Stimulated activated naive CD8-positive, alpha-beta T cell treated with anti-CD3 and anti-CD28 coated beads, Interleukin-15, Interleukin-2, amounts not matched to agents 100 ng/mL and 50 ng/mL, for 24 hours (primary cell): ENCODE results near the gene CNBP.
A peak's percentile ranks its signal among the peaks of the same experiment; 100 is the strongest.

Experiments
- H3K27ac Mint-ChIP-seq: one replicate; pipeline ENCODE4 v1.8.0; 2021; ENCODE audit warnings: mild to moderate bottlenecking, mixed read lengths
- H3K27me3 Mint-ChIP-seq: one replicate; pipeline ENCODE4 v1.8.0; 2021; ENCODE audit warnings: mixed read lengths
- H3K36me3 Mint-ChIP-seq: one replicate; pipeline ENCODE4 v1.8.0; 2021; ENCODE audit warnings: low read depth, mixed read lengths
- H3K4me1 Mint-ChIP-seq: one replicate; pipeline ENCODE4 v1.8.0; 2021; ENCODE audit warnings: low read depth, mixed read lengths
- H3K4me3 Mint-ChIP-seq: one replicate; pipeline ENCODE4 v1.8.0; 2021; ENCODE audit warnings: mild to moderate bottlenecking, mixed read lengths
- H3K9me3 Mint-ChIP-seq: one replicate; pipeline ENCODE4 v1.8.0; 2021; ENCODE audit warnings: mixed read lengths

The CNBP gene

DNA sequence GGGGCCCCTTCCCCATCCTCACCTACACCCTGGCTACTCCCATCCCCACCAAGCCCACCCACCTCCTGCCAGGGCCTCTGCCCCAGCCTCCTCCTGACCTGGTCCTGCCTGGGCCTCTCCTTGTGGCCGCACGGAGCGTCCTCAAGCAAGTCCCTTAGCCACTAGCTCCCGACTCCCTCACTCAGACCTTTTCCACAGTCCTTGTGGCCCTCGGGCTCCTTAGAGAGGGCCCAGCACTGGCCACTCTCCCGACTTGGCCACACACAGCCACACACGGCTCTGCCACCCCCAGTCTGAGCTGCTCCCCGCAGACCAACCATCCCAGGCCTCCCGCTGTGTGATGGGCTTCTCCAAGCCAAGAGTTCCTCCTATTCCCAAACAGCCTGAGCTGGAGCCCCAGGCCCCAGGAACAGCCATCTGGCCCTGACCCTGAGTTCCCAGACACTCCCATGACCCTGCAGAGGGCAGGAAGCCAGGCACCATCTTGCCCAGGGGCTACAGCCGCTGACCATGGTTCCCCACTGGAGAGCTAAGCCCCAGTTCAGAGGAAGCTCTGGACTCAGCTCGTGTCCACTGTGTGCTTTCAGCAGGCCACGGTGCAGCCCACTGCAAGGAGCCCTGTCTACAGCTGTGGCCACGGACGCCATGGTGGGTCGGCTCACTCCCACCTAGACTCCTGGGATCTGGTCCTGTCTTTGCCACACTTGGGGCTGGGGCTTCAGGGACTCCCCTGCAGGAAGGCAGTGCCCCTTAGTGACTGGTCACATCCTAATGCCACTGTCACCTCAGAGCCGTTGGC is 55.1 kb downstream of the CNBP start:
- Mint-ChIP-seq H3K36me3 (peaks cover 35% of the 10 kb centered on the region), H3K27me3 (no peaks in the 10 kb centered on the region), H3K4me3 (no peak overlapping the region), H3K4me1 (peaks cover 15% of the 10 kb centered on the region), H3K27ac (no peak overlapping the region), H3K9me3 (no peaks in the 10 kb centered on the region)

- peak overlapping the region; percentile 54 for H3K27ac Mint-ChIP-seq
- peaks cover 22% of the 10 kb centered on the region for H3K36me3 Mint-ChIP-seq
- peaks cover 18% of the 10 kb centered on the region for H3K4me1 Mint-ChIP-seq
- no peak overlapping the region for H3K4me3 Mint-ChIP-seq
- no peaks in the 10 kb centered on the region for H3K9me3 Mint-ChIP-seq
- H3K27me3 Mint-ChIP-seq, result no peaks in the 10 kb centered on the region
Measured at GRCh38 chr3:129126726-129127280, 56.9 kb downstream of the CNBP start.

DNA sequence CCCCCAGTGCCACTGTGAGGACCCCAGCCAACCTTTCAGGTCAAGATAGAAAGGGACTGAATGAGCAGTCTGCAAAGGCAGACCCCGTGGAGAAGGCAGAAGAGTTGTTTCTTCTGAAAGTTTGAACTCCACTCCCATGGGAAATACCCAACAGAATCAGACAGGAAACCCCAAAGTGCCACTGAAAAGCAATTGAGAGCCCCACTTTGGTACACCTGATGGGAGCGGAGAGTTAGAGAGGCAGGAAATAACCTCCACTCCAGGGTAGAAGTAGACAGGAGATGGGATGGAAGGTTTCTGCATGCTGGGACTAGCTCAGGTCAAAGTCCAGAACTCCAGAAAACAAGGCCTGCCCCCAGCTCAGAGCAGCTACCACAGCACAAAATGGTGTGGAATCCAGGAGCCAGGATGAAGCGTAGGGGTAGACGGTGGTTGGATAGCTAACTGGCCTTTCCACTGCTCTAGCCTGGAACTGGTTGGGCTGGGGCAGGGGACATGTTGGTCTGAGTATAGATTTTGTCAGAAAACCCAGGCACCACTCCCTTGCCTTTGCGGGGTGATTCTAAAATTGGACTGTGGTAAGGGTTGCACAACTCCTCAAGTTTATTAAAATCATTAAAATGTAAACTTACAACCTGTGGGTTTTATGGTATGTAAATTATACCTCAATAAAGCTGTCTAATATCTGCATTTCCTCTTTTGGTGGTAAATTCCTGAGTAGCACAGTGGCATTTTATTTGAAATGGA is 60.2 kb downstream of the CNBP start:
- Mint-ChIP-seq H3K4me3 (no peak overlapping the region), H3K9me3 (no peaks in the 10 kb centered on the region), H3K27ac (peak overlapping the region; percentile 54), H3K27me3 (no peaks in the 10 kb centered on the region), H3K36me3 (peaks cover 14% of the 10 kb centered on the region), H3K4me1 (peaks cover 37% of the 10 kb centered on the region)

DNA sequence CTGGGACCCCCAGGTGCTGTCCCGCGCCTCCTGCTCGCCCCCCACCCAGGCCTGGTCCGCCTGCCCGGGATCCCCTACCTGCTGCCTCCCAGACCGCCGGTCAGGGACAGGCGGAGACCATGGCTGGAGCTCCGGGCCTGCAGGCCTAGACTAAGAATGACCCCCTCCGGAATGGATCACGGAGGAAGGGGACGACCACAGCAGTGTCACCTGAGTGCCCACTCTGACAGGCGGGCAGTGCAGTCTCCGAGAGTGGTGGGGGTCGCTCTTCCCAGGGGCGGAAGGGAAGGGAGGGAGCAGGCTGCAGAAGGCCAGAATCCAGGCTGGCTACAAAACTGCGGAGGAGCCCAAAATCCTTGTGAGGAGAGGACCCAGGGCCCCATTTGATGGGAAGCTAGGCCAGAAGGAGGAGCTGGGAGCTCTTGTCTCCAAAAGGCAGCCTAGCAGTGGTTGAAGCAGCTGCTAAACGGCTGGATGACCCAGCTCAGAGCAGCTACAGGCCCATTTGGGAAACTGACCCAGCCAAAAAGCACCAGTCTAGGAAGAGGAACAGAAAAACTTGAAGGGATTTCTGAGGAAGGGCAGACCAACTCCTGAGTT is 61.2 kb downstream of the CNBP start:
- Mint-ChIP-seq H3K27me3 (no peaks in the 10 kb centered on the region), H3K27ac (peak overlapping the region; percentile 52), H3K9me3 (no peaks in the 10 kb centered on the region), H3K36me3 (peaks cover 23% of the 10 kb centered on the region), H3K4me1 (peaks cover 47% of the 10 kb centered on the region), H3K4me3 (peak overlapping the region; percentile 54)

DNA sequence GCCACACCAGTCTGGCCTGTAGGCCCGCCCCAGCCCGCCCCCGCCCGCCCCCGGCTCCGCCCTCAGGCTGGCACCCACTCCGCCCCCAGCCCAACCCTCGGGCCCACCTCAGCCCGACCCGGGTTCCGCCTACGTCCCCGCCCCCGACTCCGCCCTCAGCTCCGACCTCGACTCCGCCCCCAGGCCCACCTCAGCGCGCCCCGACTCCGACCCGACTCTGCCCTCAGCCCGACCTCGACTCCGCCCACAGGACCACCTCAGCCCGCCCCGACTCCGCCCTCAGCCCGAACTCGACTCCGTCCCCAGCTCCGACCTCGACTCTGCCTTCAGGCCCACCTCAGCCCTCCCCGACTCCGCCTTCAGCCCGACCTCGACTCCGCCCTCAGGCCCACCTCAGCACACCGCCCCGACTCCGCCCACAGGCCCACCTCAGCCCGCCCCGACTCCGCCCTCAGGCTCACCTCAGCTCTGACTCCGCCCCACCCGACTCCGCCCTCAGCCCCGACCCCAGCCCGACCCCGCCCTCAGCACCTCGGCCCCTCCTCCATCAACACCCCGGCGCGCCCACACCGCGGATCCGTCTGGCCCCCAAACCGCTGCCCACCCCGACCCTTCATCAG is 61.8 kb downstream of the CNBP start, which contains the start of gene RAB43:
Gene RAB43, minus strand, starts transcription at position 13 of the 620 bp plus-strand sequence. CDS start 315 bp downstream, outside the sequence.
- Mint-ChIP-seq H3K4me3 (peak within 1 kb of the TSS; percentile 98), H3K36me3 (peaks cover 30% of the 10 kb centered on the region), H3K27ac (peak within 1 kb of the TSS; percentile 98), H3K4me1 (peaks cover 53% of the 10 kb centered on the region), H3K9me3 (no peaks in the 10 kb centered on the region), H3K27me3 (no peaks in the 10 kb centered on the region)

DNA sequence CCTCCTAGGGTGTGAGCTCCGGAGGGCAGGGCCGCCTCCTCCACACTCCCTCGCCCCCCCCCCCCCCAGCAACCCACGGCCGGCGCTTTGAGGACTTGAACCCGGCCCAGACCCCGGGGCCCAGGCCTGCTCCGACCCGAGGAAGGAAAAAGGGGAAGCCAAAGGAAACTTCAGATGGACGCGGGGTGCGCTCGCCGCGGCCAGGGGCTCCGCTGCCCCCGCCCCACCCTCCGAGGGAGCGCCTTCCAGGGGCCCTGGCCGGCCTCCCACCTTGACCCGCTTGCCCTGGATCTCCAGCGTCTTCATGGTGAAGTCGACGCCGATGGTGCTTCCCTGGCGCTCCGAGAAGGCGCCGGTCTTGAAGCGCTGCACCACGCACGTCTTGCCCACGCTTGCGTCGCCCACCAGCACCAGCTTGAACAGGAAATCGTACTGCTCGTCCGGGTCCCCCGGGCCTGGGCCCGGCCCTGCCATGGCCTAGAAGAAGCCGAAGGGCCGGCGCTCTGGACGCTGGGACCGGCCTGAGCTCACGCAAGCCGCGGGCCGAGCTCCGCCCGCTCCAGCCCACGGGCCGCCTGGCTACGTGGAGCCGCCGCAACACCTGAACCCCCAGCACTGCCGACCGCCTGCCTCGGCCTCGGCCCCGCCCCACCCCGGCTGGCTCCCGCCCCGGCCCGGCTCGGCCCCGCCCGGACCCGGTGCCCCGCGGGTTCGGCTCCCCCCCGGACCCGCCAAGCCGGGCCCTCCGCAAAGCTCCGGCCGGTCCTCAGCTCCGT is 62.5 kb downstream of the CNBP start:
- Mint-ChIP-seq H3K36me3 (peaks cover 31% of the 10 kb centered on the region), H3K27me3 (no peaks in the 10 kb centered on the region), H3K4me3 (peak overlapping the region; percentile 98), H3K27ac (peak overlapping the region; percentile 98), H3K9me3 (no peaks in the 10 kb centered on the region), H3K4me1 (peaks cover 60% of the 10 kb centered on the region)

DNA sequence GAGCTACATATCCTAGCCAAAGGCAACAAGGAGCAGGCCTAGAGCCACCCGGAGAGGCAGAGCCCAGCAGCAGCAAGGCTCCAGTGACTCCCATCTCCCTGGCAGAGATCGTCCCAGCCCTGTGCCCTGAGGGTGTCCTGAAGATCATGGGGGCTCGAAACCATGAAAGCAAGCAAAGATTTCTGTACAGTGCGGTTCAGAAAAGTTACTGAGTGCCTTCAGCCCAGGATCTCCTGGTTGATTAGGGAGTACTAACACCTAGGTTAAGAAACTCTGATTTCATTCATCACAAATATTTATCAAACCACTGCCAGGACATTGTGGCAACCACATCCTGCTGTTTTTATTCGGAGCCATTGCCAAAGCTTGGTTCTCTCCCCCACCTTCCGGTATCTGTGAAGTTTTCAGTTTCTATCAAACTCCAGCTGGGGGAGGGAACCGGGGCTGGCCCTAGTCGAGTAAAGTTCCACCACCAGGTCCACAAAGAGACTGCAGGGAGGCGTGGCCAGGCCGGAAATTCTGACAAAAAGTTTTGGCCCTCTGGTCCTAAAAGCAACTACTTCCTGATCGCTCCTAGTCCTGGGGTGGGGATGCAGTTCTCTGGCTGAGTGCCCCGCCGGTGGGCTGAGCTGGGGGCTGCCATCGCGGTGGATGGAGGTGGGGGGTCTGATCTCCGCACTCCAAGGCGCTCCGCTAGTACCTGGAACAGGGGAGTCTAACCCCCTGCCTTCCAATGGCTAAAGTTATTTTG is 63.3 kb downstream of the CNBP start:
- Mint-ChIP-seq H3K4me1 (peaks cover 68% of the 10 kb centered on the region), H3K4me3 (peak overlapping the region; percentile 98), H3K9me3 (no peaks in the 10 kb centered on the region), H3K36me3 (peaks cover 36% of the 10 kb centered on the region), H3K27ac (peak overlapping the region; percentile 98), H3K27me3 (no peaks in the 10 kb centered on the region)

GRCh38 chr3:129119365-129120100 is 64.2 kb downstream of the CNBP start:
- Mint-ChIP-seq H3K4me3 (peak overlapping the region; percentile 98), H3K9me3 (no peaks in the 10 kb centered on the region), H3K27me3 (no peaks in the 10 kb centered on the region), H3K36me3 (peaks cover 41% of the 10 kb centered on the region), H3K27ac (peak overlapping the region; percentile 98), H3K4me1 (peaks cover 74% of the 10 kb centered on the region)

GRCh38 chr3:129118745-129119144 is 65.0 kb downstream of the CNBP start:
- peak overlapping the region; percentile 98 for H3K4me3 Mint-ChIP-seq
- peaks cover 82% of the 10 kb centered on the region for H3K4me1 Mint-ChIP-seq
- no peaks in the 10 kb centered on the region for H3K9me3 Mint-ChIP-seq
- H3K27me3 Mint-ChIP-seq, result no peaks in the 10 kb centered on the region
- H3K36me3 Mint-ChIP-seq, result peaks cover 49% of the 10 kb centered on the region
- H3K27ac Mint-ChIP-seq, result peak overlapping the region; percentile 98
